Forelimb muscle (tissue), 1 donor: Measurements from ENCODE around the gene TCEAL8. TPM values are rescaled to one million over a fixed set of nuclear protein-coding genes. Genes with fewer than 3 reads are reported as not detected.
"Not testable (repeated sequence)": the region's sequence is repeated elsewhere in the genome, so short reads cannot be mapped to it uniquely, and the experiment has no call there.

Experiments
- DNase-seq: peaks from one replicate; pipeline ENCODE4 v3.0.0-alpha.2; 2013; ENCODE audit warnings: low read depth
- polyA plus RNA-seq: library from polyadenylated mRNA; unstranded; fragments of 120-200 nt; gene quantifications from one replicate; pipeline ENCODE4 v1.2.1, GENCODE V29; 2013; ENCODE audit not compliant: insufficient read length

Gene TCEAL8
- 98.0 TPM for polyA plus RNA-seq

DNA sequence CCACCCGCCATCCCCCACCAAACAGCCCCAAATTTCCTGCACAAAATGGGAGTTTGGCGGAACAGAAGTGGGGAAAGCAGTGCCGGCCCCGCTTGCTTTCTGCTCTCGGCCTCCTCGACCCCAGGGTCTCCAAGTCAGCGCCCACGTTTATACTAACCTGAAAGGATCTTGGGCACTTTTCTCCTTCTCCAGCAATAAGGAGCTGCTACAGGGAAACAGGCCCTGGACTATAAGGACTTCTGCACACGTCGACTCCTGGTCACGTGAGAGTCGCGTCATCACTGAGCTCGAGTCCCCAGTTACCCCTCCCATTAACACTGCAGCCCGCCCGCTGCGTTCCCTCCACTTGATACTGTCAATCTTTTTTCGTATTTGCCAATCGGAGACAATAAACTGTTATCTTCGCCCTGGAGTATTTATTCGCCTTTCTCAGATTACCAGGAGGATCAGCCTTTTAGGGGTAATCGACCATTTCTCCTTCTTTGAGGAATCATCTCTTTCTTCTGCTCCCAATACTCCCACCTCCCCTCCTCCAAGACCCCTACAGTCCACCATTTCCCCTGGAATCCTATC, at the start of gene TCEAL8:
TCEAL8 (minus strand) TSS at position 235 of the 573 bp plus-strand sequence. CDS start 1,176 bp downstream, outside the sequence.
- DNase-seq: peak; percentile 83

DNA sequence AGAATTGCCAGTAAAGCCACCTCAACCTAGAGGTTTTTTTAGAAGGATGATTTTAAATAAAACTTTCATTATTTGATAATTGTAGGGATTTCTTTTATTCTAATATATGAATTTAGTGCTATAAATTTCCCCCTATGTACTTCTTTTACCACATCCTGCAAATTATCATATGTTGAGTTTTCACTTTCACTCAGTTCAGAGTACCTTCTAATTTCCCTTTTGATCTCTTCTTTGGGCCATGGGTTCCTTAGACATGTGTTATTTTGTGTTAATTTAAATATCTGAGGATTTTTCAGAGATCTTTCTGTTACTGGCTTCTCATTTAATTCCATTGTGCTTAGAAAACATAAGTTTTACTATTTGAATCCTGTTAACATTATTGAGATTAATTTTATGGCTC, 49.8 kb upstream of the TCEAL8 start:
- DNase-seq: no peak

GRCh38 chrX:103293118-103293517, 38.2 kb upstream of the TCEAL8 start:
- no peak for DNase-seq

DNA sequence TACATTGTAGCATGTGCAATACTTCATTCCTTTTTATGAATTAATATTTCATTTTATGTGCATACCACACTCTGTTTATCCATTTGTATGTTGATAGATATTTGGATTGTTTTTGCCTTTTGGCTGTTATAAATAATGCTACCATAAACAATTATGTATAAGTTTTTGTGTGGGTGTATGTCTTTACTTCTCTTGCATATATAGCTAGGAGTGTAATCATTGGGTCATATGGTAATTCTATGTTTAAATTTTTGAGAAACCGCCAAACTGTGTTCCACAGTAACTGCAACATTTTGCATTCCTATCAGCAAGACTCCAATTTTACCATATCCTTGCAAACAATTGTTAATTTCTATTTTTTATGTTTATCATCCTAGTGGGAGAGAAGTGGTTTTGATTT, 24.7 kb upstream of the TCEAL8 start:
- DNase-seq: no peak

- DNase-seq: no peak
These were observed 21.6 kb upstream of the TCEAL8 start, which contains the start of gene TCEAL5 for GRCh38 chrX:103276581-103277002. TCEAL5 (minus strand) TSS chrX:103276750; CDS start chrX:103274563, 2,187 bp downstream.

- no peak for DNase-seq
These were observed 21.1 kb upstream of the TCEAL8 start for GRCh38 chrX:103275947-103276567.

DNA sequence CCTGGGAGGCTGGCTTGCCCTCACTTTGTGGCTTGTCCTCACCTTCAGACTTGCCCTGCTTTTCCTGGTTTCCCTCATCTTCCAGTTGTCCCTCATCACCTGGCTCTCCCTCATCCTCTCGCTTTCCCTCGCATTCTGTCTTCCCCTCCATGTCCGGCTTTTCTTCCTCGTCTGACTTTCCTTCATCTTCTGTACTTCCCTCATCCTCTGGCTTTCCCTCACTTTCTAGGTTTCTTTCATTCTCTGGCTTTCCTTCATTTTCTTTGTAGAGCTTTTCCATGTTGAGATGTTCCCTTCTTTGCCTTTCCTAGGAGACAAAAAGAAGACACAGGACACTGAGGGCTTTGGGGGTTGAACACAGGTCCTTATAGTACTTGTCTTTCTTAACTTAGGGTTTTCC, 19.3 kb upstream of the TCEAL8 start:
- no peak for DNase-seq

DNA sequence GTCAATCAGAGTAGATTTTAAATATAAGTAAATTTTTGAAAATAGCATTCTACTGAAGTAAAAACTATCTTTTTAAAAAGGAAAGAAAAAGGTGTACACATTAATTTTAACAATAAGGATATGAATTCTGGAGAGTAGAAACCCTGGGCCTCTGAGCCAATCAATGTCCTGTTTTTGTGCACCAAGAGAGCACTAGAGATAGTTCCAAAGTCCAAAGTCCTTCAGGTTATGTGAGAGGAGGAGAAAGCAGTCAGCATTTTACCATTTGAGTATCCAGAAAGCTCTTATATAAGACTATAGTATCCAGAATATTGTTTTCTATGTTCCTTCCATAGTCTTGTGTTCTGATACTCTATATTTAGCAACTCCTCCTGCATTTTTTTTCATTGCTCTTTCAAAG, 3.3 kb upstream of the TCEAL8 start:
- DNase-seq: no peak

- DNase-seq: no peak
These were observed 1.7 kb upstream of the TCEAL8 start for GRCh38 chrX:103256651-103257050.

- DNase-seq: no peak
These were observed 657 bp downstream of the TCEAL8 start for GRCh38 chrX:103254171-103254824.

DNA sequence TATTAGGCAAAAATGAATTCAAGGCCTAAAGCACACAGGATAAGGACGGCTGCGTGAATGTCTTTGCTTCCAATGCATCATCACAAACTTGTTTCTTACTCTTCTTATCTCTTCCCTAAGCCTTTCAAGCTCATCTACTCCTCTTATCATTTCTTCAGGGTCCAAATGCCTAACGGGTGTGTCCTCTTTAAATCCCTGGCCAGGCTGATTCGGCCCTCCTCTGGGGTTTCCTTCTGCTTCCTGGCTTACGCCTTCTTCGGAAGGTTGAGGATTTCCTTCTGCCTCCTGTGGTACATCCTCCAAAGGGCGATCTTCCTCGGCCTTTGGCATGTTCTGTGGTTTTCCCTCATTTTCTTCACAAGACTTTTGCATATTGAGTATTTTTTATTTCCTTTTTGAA, 1.3 kb downstream of the TCEAL8 start:
- no peak for DNase-seq

DNA sequence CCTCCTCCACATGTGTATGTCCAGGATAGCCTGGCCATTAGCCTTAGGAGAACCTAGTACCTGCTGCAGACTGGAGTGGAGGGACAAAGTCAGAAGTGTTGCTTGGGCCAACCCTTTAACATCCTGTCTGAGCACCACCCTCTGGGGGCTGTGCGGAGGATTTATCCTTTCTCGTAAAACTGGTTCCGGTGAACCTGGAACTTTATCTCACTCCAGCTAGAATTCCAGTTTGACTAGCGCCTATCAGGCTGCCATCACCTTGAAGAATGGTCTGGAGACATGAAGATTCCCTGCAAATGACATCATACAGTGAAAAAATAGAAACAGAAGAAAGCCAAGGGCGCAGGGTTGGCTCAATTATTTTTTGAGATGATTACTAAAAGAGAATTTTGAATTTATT, 4.0 kb downstream of the TCEAL8 start:
- no peak for DNase-seq

- no peak for DNase-seq
These were observed 5.2 kb downstream of the TCEAL8 start for GRCh38 chrX:103249805-103250204.

GRCh38 chrX:103248553-103248952, 6.4 kb downstream of the TCEAL8 start:
- no peak for DNase-seq

- DNase-seq: no peak
These were observed 14.8 kb downstream of the TCEAL8 start for GRCh38 chrX:103240155-103240554.

- DNase-seq: no peak
These were observed 18.7 kb downstream of the TCEAL8 start for GRCh38 chrX:103236296-103236695.

DNA sequence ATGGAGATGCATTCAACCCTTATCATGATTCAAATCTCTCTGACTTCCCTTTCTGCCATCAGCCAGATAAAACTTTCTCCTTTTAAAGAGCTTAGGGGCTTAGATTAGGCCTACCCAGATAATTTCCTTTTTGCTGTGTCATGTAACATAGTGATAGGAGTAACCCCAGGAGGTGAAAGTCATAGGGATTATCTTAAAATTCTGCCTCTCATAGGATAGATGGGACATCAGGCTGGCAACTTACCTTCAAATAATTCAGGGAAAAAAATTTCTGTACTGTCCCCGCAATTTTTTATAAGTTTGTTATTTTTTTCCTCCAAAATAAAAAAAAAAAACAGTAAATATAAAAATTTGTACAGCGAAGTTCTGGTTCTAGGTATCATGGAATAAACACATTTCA, 19.3 kb downstream of the TCEAL8 start:
- DNase-seq: not testable (repeated sequence)

DNA sequence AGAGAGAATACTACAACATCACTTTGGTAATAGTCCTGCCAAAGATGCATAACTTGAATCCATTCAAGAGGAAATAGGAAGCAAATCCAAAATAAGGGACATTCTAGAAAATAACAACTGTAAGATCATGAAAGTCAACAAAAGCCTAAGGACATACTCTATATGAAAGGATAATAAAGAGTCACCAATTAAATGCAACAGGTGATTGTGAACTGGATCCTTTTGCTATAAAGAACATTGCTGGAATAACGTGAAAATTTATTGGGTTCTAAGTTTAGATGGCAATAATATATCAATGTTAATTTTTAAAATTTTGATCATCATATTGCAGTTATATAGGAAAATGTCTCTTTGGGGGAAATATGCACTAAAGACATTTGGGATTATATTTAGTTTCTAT, 20.1 kb downstream of the TCEAL8 start:
- no peak for DNase-seq

DNA sequence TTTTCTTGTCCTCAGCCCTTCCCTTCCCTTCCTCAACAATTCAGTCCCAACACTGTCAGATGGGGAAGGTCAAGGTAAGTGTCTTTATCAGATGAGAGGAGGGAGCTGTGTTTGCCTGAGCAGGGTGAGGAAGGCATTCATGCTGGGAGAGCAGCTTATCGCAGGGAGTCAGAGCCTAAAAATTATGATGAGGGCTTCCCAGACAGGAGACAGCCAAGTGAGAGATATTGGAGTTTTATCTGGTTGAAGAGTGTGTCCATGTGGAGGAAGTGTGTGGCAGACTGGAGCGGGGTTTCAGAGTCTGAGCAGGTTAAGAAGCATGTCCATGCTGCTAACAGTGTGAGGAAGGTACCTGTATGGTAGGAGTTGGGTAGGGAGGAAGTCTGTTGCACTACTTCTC, 21.7 kb downstream of the TCEAL8 start:
- no peak for DNase-seq

- not testable (repeated sequence) for DNase-seq
These were observed 29.0 kb downstream of the TCEAL8 start for GRCh38 chrX:103225918-103226317.

GRCh38 chrX:103220511-103221323, 34.2 kb downstream of the TCEAL8 start:
- DNase-seq: no peak

DNA sequence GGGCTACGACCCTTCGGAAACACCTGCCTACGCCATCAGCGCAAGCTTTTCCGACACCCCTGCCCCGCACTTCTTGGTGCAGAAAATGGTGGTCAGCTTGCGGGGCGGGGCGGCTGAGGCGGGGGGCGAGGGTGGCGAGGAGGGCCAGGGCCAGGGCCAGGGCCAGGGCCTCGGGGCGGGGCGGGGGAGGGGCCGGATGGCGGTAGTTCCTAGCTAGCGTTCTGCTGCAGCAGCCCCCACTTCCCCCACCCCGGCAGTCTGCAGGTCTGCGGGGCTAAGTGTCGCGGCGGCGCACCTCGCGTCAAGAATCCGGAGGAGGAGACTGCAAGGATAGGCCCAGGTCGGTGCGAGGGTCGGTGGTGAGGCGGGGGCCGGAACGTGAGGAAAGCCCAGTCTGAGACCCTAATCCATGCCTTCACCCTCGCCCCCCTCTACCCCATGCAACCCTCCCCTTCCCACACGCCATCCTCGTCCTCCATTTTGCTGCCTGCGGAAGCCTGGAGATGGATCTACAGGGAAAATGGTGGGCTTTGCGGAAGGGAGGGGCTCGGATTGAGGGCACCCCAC, 39.4 kb downstream of the TCEAL8 start:
- DNase-seq: no peak
